Measurements from ENCODE around the gene ATP6V0A1.
A peak's percentile ranks its signal among the peaks of the same experiment; 100 is the strongest.
"Not testable (repeated sequence)": the region's sequence is repeated elsewhere in the genome, so short reads cannot be mapped to it uniquely, and the experiment has no call there.

Gene ATP6V0A1

GRCh38 chr17:42476411-42476810 lies 17.7 kb downstream of the ATP6V0A1 start:
- DNase-seq (ENCODE audit: low read depth) = no peak

GRCh38 chr17:42477173-42477572 lies 18.5 kb downstream of the ATP6V0A1 start:
- DNase-seq (ENCODE audit: low read depth) = no peak

- DNase-seq (ENCODE audit: low read depth) = not testable (repeated sequence)
Observed at GRCh38 chr17:42477824-42478223, 19.1 kb downstream of the ATP6V0A1 start.

GRCh38 chr17:42484304-42484703 lies 25.6 kb downstream of the ATP6V0A1 start:
- DNase-seq (ENCODE audit: low read depth) = no peak

GRCh38 chr17:42485680-42486079 lies 27.0 kb downstream of the ATP6V0A1 start:
- DNase-seq (ENCODE audit: low read depth) = peak; percentile 19

GRCh38 chr17:42488032-42488431 lies 29.4 kb downstream of the ATP6V0A1 start:
- DNase-seq (ENCODE audit: low read depth) = no peak

GRCh38 chr17:42493319-42493718 lies 34.6 kb downstream of the ATP6V0A1 start:
- no peak for DNase-seq (ENCODE audit: low read depth)

- DNase-seq (ENCODE audit: low read depth) = no peak
Observed at GRCh38 chr17:42494673-42495072, 36.0 kb downstream of the ATP6V0A1 start.

GRCh38 chr17:42498828-42499227 lies 40.1 kb downstream of the ATP6V0A1 start:
- no peak for DNase-seq (ENCODE audit: low read depth)

- no peak for DNase-seq (ENCODE audit: low read depth)
Observed at GRCh38 chr17:42502091-42502490, 43.4 kb downstream of the ATP6V0A1 start.

GRCh38 chr17:42502926-42503325 lies 44.2 kb downstream of the ATP6V0A1 start:
- no peak for DNase-seq (ENCODE audit: low read depth)

GRCh38 chr17:42507671-42508070 lies 49.0 kb downstream of the ATP6V0A1 start:
- DNase-seq (ENCODE audit: low read depth) = no peak

- peak; percentile 30 for DNase-seq (ENCODE audit: low read depth)
Observed at GRCh38 chr17:42508426-42509165, 49.9 kb downstream of the ATP6V0A1 start.

- no peak for DNase-seq (ENCODE audit: low read depth)
Observed at GRCh38 chr17:42509409-42509808, 50.7 kb downstream of the ATP6V0A1 start.

- no peak for DNase-seq (ENCODE audit: low read depth)
Observed at GRCh38 chr17:42509841-42510240, 51.2 kb downstream of the ATP6V0A1 start.

- DNase-seq (ENCODE audit: low read depth) = no peak
Observed at GRCh38 chr17:42512246-42512645, 53.6 kb downstream of the ATP6V0A1 start.

GRCh38 chr17:42512733-42513251 lies 54.1 kb downstream of the ATP6V0A1 start:
- DNase-seq (ENCODE audit: low read depth) = no peak

GRCh38 chr17:42513686-42514085 lies 55.0 kb downstream of the ATP6V0A1 start:
- no peak for DNase-seq (ENCODE audit: low read depth)

GRCh38 chr17:42514279-42514678 lies 55.6 kb downstream of the ATP6V0A1 start:
- no peak for DNase-seq (ENCODE audit: low read depth)

GRCh38 chr17:42514867-42515266 lies 56.2 kb downstream of the ATP6V0A1 start:
- no peak for DNase-seq (ENCODE audit: low read depth)

- peak; percentile 98 for DNase-seq (ENCODE audit: low read depth)
Observed at GRCh38 chr17:42517516-42517915, 58.8 kb downstream of the ATP6V0A1 start.

- peak; percentile 99 for DNase-seq (ENCODE audit: low read depth)
Observed at GRCh38 chr17:42518046-42518754, 59.5 kb downstream of the ATP6V0A1 start.

Measured in EH (cell line).